ENCODE results near the gene MMADHC.

GRCh38 chr2:149536649-149537048 is 50.9 kb downstream of the MMADHC start:
- TF ChIP-seq CTCF (IDR thresholded peaks at IDR 0.05; ENCODE audit: poor library complexity) (no peak), EZH2 (IDR thresholded peaks at IDR 0.05; ENCODE audit: borderline replicate concordance) (no peak)

Measured in hepatocyte (in vitro differentiated cells).